GM12801 (cell line): ENCODE results near the gene SH3BP4.

Experiments
- CTCF ChIP-seq: IDR thresholded peaks from one replicate; pipeline ENCODE4 v1.5.1; 2011; ENCODE audit warnings: control low read depth; ENCODE audit not compliant: insufficient read length; ENCODE audit errors: extremely low read depth

SH3BP4 gene

GRCh38 chr2:234981197-234982095, 29.6 kb downstream of the SH3BP4 start:
- TF ChIP-seq CTCF = no peak

- TF ChIP-seq CTCF = no peak
Observed at GRCh38 chr2:234982096-234982834, 30.4 kb downstream of the SH3BP4 start.

- TF ChIP-seq CTCF = no peak
Observed at GRCh38 chr2:234983011-234983726, 31.4 kb downstream of the SH3BP4 start.

- TF ChIP-seq CTCF = no peak
Observed at GRCh38 chr2:234985608-234986245, 33.9 kb downstream of the SH3BP4 start.

- TF ChIP-seq CTCF = no peak
Observed at GRCh38 chr2:234986390-234986789, 34.6 kb downstream of the SH3BP4 start.

GRCh38 chr2:234986876-234987720, 35.3 kb downstream of the SH3BP4 start:
- no peak for TF ChIP-seq CTCF
